ENCODE measurements around the gene FAM107B. TPM values are rescaled to one million over a fixed set of nuclear protein-coding genes. Genes with fewer than 3 reads are reported as not detected.

Gene FAM107B
- total and polyA plus RNA-seq, 2 of the 13 experiments (the other 11 are each of a cell fraction or from before 2014, with no cell fraction given): 15.7 to 24.8 TPM

- FAIRE-seq (no peak), ATAC-seq (no peak), DNase-seq (ENCODE audit: low spot score) (no peak)
- H4K20me1 ChIP-seq (ENCODE audit: insufficient read depth, low read length): no peaks in the 10 kb centered on the region
- WGBS (ENCODE audit: low lambda C conversion rate): 96% methylated on average over 3 of the region's 3 CpGs
- no peak overlapping the region for H2AFZ ChIP-seq (ENCODE audit: low read length)
- no peak overlapping the region for H3K4me3 ChIP-seq (replicated peaks in 1 of 3; ENCODE audit: insufficient read depth in 1 of 3, low read depth in 2 of 3, low read length in 3 of 3)
- peaks cover 56% of the 10 kb centered on the region for H3K4me1 ChIP-seq (ENCODE audit: insufficient read depth, low read length)
- no peak for TF ChIP-seq ZNF382 (CRISPR knock-in tag; IDR thresholded peaks at IDR 0.05; ENCODE audit: borderline replicate concordance)
- no peak for TF ChIP-seq RXRA (CRISPR knock-in tag; IDR thresholded peaks at IDR 0.05)
- no peak for TF ChIP-seq ZKSCAN5 (CRISPR knock-in tag; IDR thresholded peaks at IDR 0.05)
- TF ChIP-seq ZNF776 (CRISPR knock-in tag; IDR thresholded peaks at IDR 0.05): no peak
- TF ChIP-seq RAD21 (CRISPR knock-in tag; IDR thresholded peaks at IDR 0.05): no peak
- no peak for TF ChIP-seq POLR2A (IDR thresholded peaks at IDR 0.05; ENCODE audit: insufficient read depth in 1 of 2, low read depth in 2 of 2, low read length in 2 of 2)
- no peak for TF ChIP-seq ZNF720 (CRISPR knock-in tag; IDR thresholded peaks at IDR 0.05)
- no peak for TF ChIP-seq ZNF703 (CRISPR knock-in tag; IDR thresholded peaks at IDR 0.05; ENCODE audit: borderline replicate concordance)
- no peak for TF ChIP-seq ZFP41 (CRISPR knock-in tag; IDR thresholded peaks at IDR 0.05; ENCODE audit: borderline replicate concordance)
- no peak for TF ChIP-seq ATRX (CRISPR knock-in tag; IDR thresholded peaks at IDR 0.05; ENCODE audit: borderline replicate concordance)
- TF ChIP-seq ZNF263 (CRISPR knock-in tag; IDR thresholded peaks at IDR 0.05): no peak
- TF ChIP-seq RARG (CRISPR knock-in tag; IDR thresholded peaks at IDR 0.05; ENCODE audit: low read depth): no peak
- TF ChIP-seq KDM6A (CRISPR knock-in tag; IDR thresholded peaks at IDR 0.05; ENCODE audit: low read depth): no peak
- no peak for TF ChIP-seq BATF2 (CRISPR knock-in tag; IDR thresholded peaks at IDR 0.05)
- ChIA-PET POLR2A (no interaction called here), CTCF (ENCODE audit: low intra/inter-chr PET ratio, low total read pairs) (no interaction called here)
- no peaks in the 10 kb centered on the region for H3K9me3 ChIP-seq (ENCODE audit: low read length)
- intact Hi-C loops (cut with micrococcal nuclease; ENCODE audit: unreplicated experiment) (no loop called here), in situ Hi-C loops (cut with HindIII; ENCODE audit: extremely low pct_ligation_motif_present, low pct_unique_long_range_greater_than_20kb) (no loop called here)
- H3K27me3 ChIP-seq (ENCODE audit: control insufficient read depth in 1 of 2, insufficient read depth in 2 of 2, low read length in 2 of 2): no peaks in the 10 kb centered on the region
- peaks cover 0 to 12% of the 10 kb centered on the region in 2 experiments; a peak in 2 of 5 replicates for H3K36me3 ChIP-seq (replicated peaks in 1 of 2; ENCODE audit: control insufficient read depth in 1 of 2, insufficient read depth in 2 of 2, low read length in 2 of 2)
- no TSS peak for BruUV-seq (replicated peaks)
- no peak overlapping the region for H3K9ac ChIP-seq (ENCODE audit: insufficient read depth, low read depth, low read length)
- no peak overlapping the region for H3K4me2 ChIP-seq (ENCODE audit: low read depth, low read length)
- peaks cover 46% of the 10 kb centered on the region for H3K79me2 ChIP-seq (ENCODE audit: insufficient read depth, low read length)
- H3K27ac ChIP-seq (ENCODE audit: extremely low read length, insufficient read depth, low read length): peak overlapping the region; percentile 56
Observed at GRCh38 chr10:14593806-14594205, 180.9 kb downstream of the FAM107B start.
